K562 (cell line): ENCODE results near the gene PCP2. TPM values are rescaled to one million over a fixed set of nuclear protein-coding genes. Genes with fewer than 3 reads are reported as not detected.

Source experiments
- CBX8 ChIP-seq: fragments of 200-600 bp; sonication (generic); IDR thresholded peaks from 2 replicates; pipeline ENCODE4 v1.6.1; 2012; ENCODE audit warnings: borderline replicate concordance, mixed run types, low read depth, mild to moderate bottlenecking, moderate library complexity, mixed read lengths, low read length, control low read depth, inconsistent platforms; ENCODE audit not compliant: poor library complexity, severe bottlenecking; ENCODE audit errors: extremely low read depth
- CEBPG ChIP-seq, 3 experiments: fragments of 200-800 bp in 1 of 3; sonication (Bioruptor generic) in 1 of 3; sonication (generic) in 1 of 3; formaldehyde crosslinking in 1 of 3; IDR thresholded peaks in 2 of 3; conservative IDR thresholded peaks in 1 of 3; 2 replicates each; pipeline versions ENCODE4 v1.6.1 to v1.8.0; 2016 to 2022; ENCODE audit warnings: missing compliant biosample characterization in 2 of 3, missing genetic modification characterization in 2 of 3, mild to moderate bottlenecking in 1 of 3, missing genetic modification reagents in 1 of 3
- FOXK1 ChIP-seq: sonication (generic); formaldehyde crosslinking; IDR thresholded peaks from 2 replicates; pipeline ENCODE4 v1.8.0; 2022; ENCODE audit warnings: missing genetic modification reagents, mild to moderate bottlenecking, borderline replicate concordance
- HINFP ChIP-seq: fragments of 450-650 bp; conservative IDR thresholded peaks from 2 replicates; pipeline ENCODE4 v1.6.1; 2016; ENCODE audit warnings: missing genetic modification characterization, low read depth, mild to moderate bottlenecking, control low read depth, missing compliant biosample characterization
- HLTF ChIP-seq: fragments of 450-650 bp; IDR thresholded peaks from 2 replicates; pipeline ENCODE4 v1.6.1; 2016
- ID3 ChIP-seq, 2 experiments: fragments of 250-450 bp in 1 of 2; fragments of 450-650 bp in 1 of 2; sonication (Bioruptor Pico) in 1 of 2; IDR thresholded peaks; 2 replicates each; pipeline versions ENCODE4 v1.6.1 to v1.8.0; 2016 to 2021; ENCODE audit warnings: mild to moderate bottlenecking in 2 of 2, moderate library complexity in 2 of 2, missing compliant biosample characterization in 1 of 2, missing genetic modification characterization in 1 of 2
- NR4A1 ChIP-seq, 2 experiments: fragments of 250-450 bp in 1 of 2; fragments of 450-650 bp in 1 of 2; sonication (Bioruptor Pico) in 1 of 2; IDR thresholded peaks; 2 replicates each; pipeline versions ENCODE4 v1.4.0 to v1.6.1; 2016 to 2020; ENCODE audit warnings: mild to moderate bottlenecking in 2 of 2, missing compliant biosample characterization in 1 of 2, missing genetic modification characterization in 1 of 2, moderate library complexity in 1 of 2
- POU5F1 ChIP-seq: fragments of 150-350 bp; IDR thresholded peaks from 2 replicates; pipeline ENCODE4 v1.6.1; 2014; ENCODE audit warnings: borderline replicate concordance, low read length, low read depth, mild to moderate bottlenecking; ENCODE audit not compliant: partially characterized antibody
- PTTG1 ChIP-seq: fragments of 450-650 bp; IDR thresholded peaks from 2 replicates; pipeline ENCODE4 v1.6.1; 2016; ENCODE audit warnings: low read depth, mild to moderate bottlenecking, missing genetic modification characterization, missing compliant biosample characterization
- RERE ChIP-seq: sonication (generic); formaldehyde crosslinking; IDR thresholded peaks from 2 replicates; pipeline ENCODE4 v1.8.0; 2023; ENCODE audit warnings: missing genetic modification reagents, mild to moderate bottlenecking, borderline replicate concordance
- SNRNP70 ChIP-seq: fragments of 200-400 bp; formaldehyde crosslinking; optimal IDR thresholded peaks from 2 replicates; pipeline ENCODE3; 2017; ENCODE audit warnings: low read depth, low read length
- polyA plus RNA-seq, 8 experiments: library from polyadenylated mRNA; depleted of rRNA in 4 of 8; stranded (reverse) in 5 of 8; unstranded in 3 of 8; fragments of >200 nt; fragmentation: Nextera tagmentation in 2 of 8; fragmentation: Illumina TruSeq in 1 of 8; extraction: Ambion mirVana in 2 of 8; extraction: Trizol in 1 of 8; gene quantifications; 2 replicates each; pipeline versions ENCODE4 v1.2.1 to v1.2.3, GENCODE V29; 2011 to 2014; ENCODE audit warnings: inconsistent platforms in 1 of 8, missing spikeins in 1 of 8
- total RNA-seq, 7 experiments: library from RNA; depleted of rRNA in 6 of 7; stranded (reverse); fragments of >200 nt in 6 of 7; fragmentation: Illumina TruSeq in 2 of 7; extraction: Trizol in 2 of 7; gene quantifications; 2 replicates each; pipeline versions ENCODE4 v1.2.1 to v1.2.3, GENCODE V29; 2011 to 2021; ENCODE audit warnings: low replicate concordance in 1 of 7

PCP2 gene
- total and polyA plus RNA-seq, 9 of the 15 experiments (the other 6 are each of a cell fraction or from before 2014, with no cell fraction given): 0.17 to 1.3 (median 0.49) TPM; not detected in 3

- 0 out of 2 replicates have a peak, but pooled peaks have one; percentile 7 for TF ChIP-seq HINFP
- no peak for TF ChIP-seq PTTG1 (tag)
- no peak for TF ChIP-seq HLTF
- no peak for TF ChIP-seq SNRNP70
- no peak for TF ChIP-seq CBX8
- TF ChIP-seq CEBPG (CRISPR knock-in tag; IDR thresholded peaks at IDR 0.05): peak; percentile 98
- peak; percentile 96 to 99 for TF ChIP-seq CEBPG (tag; conservative IDR thresholded peaks at IDR 0.05 in 1 of 2, IDR thresholded peaks at IDR 0.05 in 1 of 2)
- TF ChIP-seq POU5F1: no peak
- TF ChIP-seq NR4A1 (CRISPR knock-in tag; IDR thresholded peaks at IDR 0.05): no peak
- peak; percentile 62; the same call in 1 of the 2 replicates for TF ChIP-seq NR4A1 (tag; IDR thresholded peaks at IDR 0.05)
- no peak for TF ChIP-seq ID3 (CRISPR knock-in tag; IDR thresholded peaks at IDR 0.05)
- 0 out of 2 replicates have a peak, but pooled peaks have one; percentile 19 for TF ChIP-seq ID3 (tag; IDR thresholded peaks at IDR 0.05)
- no peak for TF ChIP-seq RERE (CRISPR knock-in tag)
- TF ChIP-seq FOXK1: peak; percentile 39; the same call in 1 of the 2 replicates
Measured at GRCh38 chr19:7652061-7652641, 18.6 kb upstream of the PCP2 start (continued).
